Ishikawa (cell line): ENCODE data around the gene NNAT.

Source experiments
- CEBPB ChIP-seq: IDR thresholded peaks from 2 replicates; pipeline ENCODE4 v1.6.1; 2012
- EP300 ChIP-seq: IDR thresholded peaks from 2 replicates; pipeline ENCODE4 v1.6.1; 2012; ENCODE audit warnings: borderline replicate concordance
- FOXM1 ChIP-seq: IDR thresholded peaks from 2 replicates; pipeline ENCODE4 v1.6.1; 2012; ENCODE audit warnings: low read depth, borderline replicate concordance
- RAD21 ChIP-seq: IDR thresholded peaks from 2 replicates; pipeline ENCODE4 v1.6.1; 2012; ENCODE audit warnings: low read depth
- TAF1 ChIP-seq: IDR thresholded peaks from 2 replicates; pipeline ENCODE4 v1.6.1; 2012; ENCODE audit warnings: low read depth, mild to moderate bottlenecking
- TEAD4 ChIP-seq: IDR thresholded peaks from 2 replicates; pipeline ENCODE4 v1.6.1; 2012
- YY1 ChIP-seq: IDR thresholded peaks from 2 replicates; pipeline ENCODE4 v1.6.1; 2012; ENCODE audit warnings: low read depth
- TF ChIP-seq, protein P1 (sequence below): IDR thresholded peaks from 2 replicates; pipeline ENCODE4 v1.6.1; 2012
- TF ChIP-seq, protein P2 (sequence below): IDR thresholded peaks from 2 replicates; pipeline ENCODE4 v1.6.1; 2012

DNA sequence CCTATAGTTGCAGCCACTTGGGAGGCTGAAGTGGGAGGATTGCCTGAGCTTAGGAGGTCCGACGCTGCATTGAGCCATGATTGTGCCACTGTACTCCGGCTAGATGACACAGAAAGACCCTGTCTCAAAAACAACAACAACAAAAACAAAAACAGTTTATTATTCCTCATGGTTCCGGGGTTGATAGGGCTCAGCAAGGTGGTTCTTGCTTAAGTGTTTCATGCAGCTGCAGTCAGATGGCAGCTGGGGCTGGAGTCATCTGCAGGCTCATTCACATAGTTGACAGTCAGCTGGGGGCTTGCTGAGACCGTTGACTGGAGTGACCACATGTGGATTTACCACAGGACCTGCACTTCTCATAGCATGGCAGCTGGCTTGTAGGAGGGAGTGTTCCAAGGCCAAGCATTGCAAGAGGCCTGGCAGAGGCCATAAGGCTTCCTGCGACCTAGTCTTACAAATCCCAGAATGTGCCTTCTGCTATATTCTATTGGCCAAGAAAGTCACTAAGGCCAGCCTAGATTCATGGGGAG, 28.9 kb upstream of the NNAT start:
- TF ChIP-seq CEBPB = no peak
- TF ChIP-seq, protein P1, sequence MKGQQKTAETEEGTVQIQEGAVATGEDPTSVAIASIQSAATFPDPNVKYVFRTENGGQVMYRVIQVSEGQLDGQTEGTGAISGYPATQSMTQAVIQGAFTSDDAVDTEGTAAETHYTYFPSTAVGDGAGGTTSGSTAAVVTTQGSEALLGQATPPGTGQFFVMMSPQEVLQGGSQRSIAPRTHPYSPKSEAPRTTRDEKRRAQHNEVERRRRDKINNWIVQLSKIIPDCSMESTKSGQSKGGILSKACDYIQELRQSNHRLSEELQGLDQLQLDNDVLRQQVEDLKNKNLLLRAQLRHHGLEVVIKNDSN = no peak
- TF ChIP-seq RAD21 = no peak
- TF ChIP-seq, protein P2, sequence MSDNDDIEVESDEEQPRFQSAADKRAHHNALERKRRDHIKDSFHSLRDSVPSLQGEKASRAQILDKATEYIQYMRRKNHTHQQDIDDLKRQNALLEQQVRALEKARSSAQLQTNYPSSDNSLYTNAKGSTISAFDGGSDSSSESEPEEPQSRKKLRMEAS = no peak
- TF ChIP-seq FOXM1 = no peak
- no peak for TF ChIP-seq EP300
- TF ChIP-seq TAF1 = no peak
- TF ChIP-seq YY1 = no peak
- TF ChIP-seq TEAD4 = no peak
